Left forelimb (tissue), 1 donor: ENCODE data around the gene CCNA2.
A peak's percentile ranks its signal among the peaks of the same experiment; 100 is the strongest.

Experiments
- DNase-seq: peaks from one replicate; pipeline ENCODE4 v3.0.0-alpha.2; 2018; ENCODE audit warnings: low spot score

The CCNA2 gene

GRCh38 chr4:121801715-121802075 is 22.0 kb downstream of the CCNA2 start:
- DNase-seq = no peak

- DNase-seq = peak; percentile 97
Measured at GRCh38 chr4:121800961-121801714, 22.5 kb downstream of the CCNA2 start, which contains the start of gene EXOSC9. Gene EXOSC9 (plus strand): TSS chr4:121801323. CDS start chr4:121801425, 102 bp downstream.

DNA sequence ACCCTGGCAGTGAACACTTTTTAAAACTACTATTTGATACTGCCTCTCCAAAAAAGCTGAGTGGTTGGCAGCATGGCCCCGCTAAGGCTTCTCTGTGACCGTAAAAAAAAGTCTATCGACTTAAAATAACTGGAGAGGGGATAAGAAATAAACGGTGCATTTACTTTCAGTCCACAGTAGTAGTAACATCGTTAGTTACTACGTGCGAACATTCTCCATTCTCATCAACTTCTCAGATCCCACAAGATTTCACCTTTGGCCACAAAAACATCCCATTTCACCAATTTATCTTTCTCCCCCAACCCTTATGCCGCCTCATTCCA is 23.1 kb downstream of the CCNA2 start:
- DNase-seq = no peak

DNA sequence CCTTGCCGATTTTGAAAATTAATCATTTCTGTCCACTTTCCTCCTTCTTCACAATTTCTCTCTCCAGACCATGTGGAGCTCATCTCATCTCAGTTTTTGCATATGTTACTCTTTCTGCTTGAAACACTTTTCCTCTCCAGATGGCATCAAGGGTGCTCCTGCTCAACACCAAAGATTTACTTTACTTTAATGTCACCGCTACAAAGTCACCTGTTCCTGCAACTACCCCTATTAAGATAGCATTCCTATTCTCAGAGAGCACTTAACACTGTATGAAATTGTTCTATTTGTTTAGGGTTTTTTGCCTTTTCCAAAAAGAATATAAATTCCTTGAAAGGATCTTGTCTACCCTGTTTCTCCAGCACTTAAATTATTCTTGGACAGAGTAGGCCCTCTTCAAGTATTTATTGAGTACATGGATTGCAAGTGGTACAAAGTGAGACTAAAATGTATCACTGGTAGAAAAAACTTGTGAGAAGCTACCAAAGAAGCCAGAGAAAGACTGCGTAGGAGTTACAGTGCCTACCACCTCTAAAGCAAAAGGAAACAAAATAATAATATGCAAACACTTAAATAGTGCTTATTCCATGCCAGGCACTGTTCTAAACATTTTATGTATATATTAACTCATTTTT is 23.7 kb downstream of the CCNA2 start:
- no peak for DNase-seq

DNA sequence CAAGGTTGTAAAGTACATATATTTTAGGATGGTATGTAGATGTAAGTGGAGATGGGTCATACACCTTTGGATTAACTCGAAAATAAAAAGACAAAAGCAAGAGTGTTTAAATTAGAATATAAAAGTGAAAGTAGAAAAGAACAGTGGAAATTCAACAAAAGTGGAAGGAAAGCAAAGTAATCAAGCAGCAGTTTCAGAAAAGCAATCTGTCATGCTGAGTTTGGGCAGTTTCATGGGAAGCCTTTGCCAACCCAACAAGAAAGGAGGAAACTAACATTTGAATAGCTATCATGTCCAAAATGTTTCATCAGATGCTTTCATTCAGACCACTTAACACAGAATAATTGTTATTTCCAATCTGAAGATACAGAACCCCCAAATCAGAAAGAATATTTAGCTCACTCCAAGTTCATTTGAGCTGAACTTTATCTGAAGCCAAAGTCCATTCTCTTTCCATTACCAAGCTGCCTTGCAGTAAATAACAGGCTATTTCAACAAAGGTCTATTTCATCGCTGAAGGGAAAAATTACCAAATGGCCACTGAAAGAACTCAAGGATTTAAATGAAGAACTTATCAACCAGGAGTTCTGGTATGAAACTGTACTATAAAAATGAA is 24.4 kb downstream of the CCNA2 start:
- no peak for DNase-seq

GRCh38 chr4:121796283-121796682 is 27.4 kb downstream of the CCNA2 start:
- DNase-seq = no peak

- no peak for DNase-seq
Measured at GRCh38 chr4:121794505-121795188, 29.0 kb downstream of the CCNA2 start.

DNA sequence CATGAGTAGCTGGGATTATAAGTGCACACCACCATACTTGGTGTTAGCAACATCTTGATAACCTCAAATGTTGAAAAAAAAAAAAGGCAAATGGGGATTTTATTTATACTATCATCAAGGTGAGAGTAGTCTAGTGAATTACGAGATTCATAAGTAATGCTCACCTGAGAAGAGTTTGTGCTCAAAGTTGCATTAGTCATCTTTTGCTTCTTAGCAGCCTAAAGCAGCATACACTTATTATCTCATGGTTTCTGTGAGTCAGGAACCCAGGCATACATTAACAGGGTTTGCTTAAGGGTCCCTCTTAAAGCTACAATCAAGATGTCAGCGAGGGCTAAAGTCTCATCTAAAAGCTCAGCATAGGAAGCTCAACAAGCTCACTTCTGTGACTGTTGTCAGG is 30.7 kb downstream of the CCNA2 start:
- no peak for DNase-seq

GRCh38 chr4:121791481-121791880 is 32.2 kb downstream of the CCNA2 start:
- no peak for DNase-seq

DNA sequence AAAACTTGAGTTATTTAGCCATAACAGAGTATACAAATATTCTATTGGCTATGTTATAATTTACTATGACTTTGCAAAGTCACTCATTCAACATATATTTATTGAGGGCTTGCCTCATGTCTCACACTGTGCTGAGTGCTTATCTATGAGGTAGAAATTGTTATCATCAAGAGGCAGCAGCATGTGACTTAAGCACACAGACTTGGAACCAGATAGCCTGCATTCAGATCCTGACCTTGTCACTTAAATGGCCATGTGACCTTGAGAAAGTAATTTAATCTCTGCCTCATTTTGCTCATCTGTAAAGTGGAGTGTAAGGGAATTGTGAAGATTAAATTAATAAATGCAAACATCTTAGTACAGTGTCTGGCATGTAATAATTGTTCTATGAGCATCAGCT is 32.7 kb downstream of the CCNA2 start:
- DNase-seq = no peak

- no peak for DNase-seq
Measured at GRCh38 chr4:121789960-121790829, 33.5 kb downstream of the CCNA2 start.

DNA sequence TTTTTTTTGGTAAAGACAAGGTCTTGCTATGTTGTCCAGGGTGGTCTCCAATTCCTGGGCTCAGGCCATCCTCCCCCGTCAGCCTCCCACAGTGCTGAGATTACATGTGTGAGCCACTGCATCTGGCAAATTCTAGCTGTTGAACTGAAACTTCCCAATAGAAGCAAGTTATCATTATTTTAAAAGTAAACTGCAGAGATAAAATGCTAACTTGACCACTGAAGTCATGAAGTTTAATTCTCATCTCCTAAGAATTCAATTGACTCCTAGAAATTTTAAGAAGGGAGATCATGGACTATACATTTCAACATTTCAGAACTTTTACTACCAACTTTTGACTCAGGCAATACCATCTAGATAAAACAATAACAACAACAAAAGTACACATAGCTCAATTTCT is 34.2 kb downstream of the CCNA2 start:
- no peak for DNase-seq

DNA sequence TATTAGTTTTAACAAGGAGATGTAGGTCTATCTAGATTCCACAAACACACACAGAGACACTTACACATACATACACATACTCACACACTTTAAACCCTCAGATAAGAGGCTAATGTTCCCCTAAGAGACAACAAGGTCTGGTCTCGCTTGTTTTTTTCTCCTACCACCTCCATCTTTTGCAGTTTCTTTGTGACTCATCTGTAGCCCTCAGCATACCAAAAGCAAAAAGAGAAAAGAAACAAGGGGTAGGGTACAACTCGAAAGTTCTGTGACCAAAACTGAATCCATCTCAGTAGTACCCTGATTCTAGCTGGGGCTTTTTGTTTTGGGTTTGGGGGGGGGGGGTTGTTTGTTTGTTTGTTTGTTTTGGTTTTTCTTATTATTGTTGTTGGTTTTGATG is 34.8 kb downstream of the CCNA2 start:
- DNase-seq = no peak

DNA sequence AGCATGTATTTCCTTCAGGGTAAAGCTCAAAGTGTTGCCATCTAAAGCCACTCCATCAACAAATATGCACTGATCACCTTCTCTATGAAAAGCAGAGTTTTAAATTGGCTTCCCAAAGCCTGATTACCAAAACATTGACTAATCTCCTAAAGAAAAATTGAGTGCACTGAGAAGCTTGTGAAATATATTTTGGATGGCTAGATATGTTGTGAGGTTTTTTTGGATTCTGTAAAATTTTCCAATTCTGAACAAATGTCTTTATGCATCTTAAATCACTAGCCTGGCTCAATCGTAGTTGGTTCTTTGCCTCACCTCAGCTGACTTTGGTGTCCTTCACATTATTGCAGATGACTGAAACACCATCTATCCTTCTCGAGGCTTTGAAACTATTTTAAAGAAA is 37.5 kb downstream of the CCNA2 start:
- DNase-seq = no peak

DNA sequence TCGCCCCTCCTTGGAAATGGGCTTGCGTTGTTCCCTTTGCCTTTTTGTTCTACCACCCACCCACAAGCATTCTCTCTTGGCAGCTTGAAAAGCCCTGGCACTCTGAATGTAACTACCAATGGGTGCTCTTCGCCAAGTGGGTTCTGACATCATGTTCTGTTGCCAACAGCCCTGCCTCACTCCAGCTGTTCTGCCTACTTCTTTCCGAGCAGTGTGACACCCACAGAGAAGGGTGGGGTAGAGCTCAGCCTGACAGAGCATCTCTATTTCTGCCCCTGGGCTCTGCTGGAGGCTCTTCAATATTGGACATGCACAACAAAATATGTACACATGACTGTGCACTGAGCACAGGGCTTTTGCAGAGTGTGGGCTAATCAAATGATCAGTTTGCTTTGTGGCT is 38.2 kb downstream of the CCNA2 start:
- DNase-seq = no peak

DNA sequence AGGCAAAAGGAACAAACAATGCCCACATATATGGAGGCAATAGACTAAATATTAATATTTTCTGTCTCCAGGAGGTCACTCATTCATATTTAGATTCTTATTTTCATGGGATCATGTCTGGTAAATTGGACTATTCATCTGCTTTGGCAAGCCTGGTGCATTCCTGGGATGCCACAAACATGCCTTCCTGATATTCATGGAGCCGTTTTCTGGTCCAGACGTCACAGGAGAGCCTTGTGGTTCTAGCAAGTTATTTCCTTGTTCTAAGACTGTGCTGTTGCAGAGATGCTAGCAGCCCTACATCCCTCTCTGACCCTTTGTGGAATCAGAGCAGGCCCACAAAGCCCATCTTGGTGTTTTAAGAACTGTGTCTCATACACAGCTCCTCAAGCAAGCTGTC is 38.7 kb downstream of the CCNA2 start:
- DNase-seq = no peak

DNA sequence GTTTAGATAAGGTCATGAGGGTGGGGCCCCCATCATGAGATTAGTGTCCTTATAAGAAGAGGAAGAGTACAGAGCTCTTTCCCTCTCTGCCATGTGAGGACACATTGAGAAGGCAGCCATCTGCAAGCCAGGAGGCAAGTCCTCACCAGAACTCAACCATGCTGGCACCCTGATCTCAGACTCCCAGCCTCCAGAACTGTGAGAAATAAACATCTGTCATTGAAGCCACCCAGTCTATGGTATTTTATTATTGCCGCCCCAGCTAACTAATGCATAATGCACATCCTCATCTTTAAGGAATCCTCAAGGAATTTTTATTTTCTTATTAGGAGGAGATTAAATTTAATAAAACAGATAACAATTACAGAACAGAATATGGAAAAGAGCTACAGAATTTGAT is 39.3 kb downstream of the CCNA2 start:
- no peak for DNase-seq

DNA sequence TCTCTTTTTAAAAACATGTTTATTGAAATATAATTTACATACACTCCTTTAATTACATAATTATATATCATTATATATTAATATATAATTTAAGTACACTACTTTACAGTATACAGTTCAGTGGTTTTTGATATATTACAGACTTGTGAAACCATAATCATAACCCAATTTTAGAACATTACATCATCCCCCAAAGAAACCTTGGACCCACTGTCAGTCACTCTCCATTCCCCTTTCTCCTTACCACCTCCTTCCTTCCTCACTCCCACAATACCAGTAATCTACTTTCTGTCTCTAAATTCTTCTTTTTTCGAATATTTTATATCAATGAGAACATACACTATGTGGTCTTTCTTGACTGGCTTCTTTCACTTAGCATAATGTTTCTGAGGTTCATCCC is 40.5 kb downstream of the CCNA2 start:
- DNase-seq = no peak

DNA sequence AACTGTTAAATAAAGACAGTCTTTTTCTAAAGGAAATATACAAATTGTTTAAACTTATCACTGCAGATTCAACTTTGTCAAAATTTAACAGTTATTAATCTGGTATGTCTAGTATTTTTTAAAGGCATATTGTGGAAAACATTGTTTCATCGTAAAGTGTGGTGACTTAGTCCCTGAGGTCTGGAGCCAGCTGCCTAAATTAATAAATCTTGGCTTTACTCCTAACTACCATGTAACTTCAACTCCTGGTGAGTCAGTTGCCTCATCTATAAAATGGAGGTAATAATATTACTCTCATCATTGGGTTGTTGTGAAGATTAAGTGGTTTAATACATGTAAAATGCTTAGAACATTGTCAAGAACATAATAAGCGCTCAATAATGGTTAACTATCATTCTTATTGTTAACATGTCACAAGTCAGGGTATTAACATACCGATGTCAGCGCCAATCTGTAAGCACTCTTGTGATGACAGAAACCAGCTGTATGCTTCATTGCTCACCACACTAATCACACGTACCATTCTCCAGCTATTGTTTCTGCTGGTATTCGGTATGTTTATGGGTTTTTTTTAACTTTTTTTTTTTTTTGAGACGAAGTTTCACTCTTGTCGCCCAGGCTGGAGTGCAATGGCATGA is 44.6 kb downstream of the CCNA2 start:
- DNase-seq = no peak

- DNase-seq = no peak
Measured at GRCh38 chr4:121777625-121778024, 46.1 kb downstream of the CCNA2 start.

DNA sequence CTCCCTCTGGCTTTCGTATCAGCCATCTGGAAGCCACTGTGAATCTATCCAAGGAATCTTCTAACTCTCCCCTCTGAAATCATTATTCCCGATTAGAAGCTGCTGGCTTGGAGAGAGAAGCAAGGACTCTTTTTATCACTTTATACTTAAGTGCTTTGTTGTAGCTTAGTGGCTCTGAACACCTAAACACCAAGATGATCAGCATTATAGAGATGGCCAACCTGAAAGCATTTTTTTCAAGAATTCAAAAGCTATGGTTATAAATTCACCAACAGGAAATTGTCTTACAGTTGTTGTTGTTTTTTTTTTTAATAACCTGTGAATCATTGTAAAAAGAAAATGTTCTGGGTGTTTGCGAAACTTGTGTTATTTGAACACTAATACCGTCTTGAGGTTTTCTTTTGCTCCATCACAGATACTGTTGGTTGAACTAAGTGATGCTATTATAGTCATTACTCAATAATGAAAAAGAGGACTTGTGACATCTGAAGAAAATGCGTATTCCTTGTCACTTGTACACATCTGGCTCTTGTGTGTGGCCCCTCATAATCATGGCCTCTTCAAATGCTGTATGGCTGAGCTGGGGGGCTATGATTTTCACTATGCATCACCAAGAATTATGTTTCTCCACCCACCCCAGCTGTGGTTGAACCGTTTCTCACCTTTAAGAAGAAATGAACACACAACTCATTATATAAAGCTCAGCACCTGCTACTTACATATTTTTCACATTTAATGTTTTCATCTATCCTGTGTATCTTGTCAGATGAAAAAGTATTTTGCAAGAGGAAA is 46.9 kb downstream of the CCNA2 start:
- no peak for DNase-seq
